Renal cortex interstitium (tissue), 11 donors: Measurements from ENCODE around the gene SLC8A1. TPM values are rescaled to one million over a fixed set of nuclear protein-coding genes. Genes with fewer than 3 reads are reported as not detected.

Source experiments
- DNase-seq, 11 donors: peaks; one replicate each; pipeline ENCODE4 v3.0.0-alpha.2; 2013; ENCODE audit warnings: low read depth in 9 of 11, low spot score in 4 of 11; ENCODE audit errors: extremely low read depth in 1 of 11
- polyA plus RNA-seq, 3 donors: library from polyadenylated mRNA; unstranded; fragments of 120-200 nt; gene quantifications; one replicate each; pipeline ENCODE4 v1.2.1, GENCODE V29; 2013; ENCODE audit not compliant: insufficient read length in 3 of 3

The SLC8A1 gene
- polyA plus RNA-seq, 3 donors: 61.3 to 67.0 (median 63.2) TPM

GRCh38 chr2:40470822-40471813 lies 19.2 kb upstream of the SLC8A1 start:
- no peak for DNase-seq

DNA sequence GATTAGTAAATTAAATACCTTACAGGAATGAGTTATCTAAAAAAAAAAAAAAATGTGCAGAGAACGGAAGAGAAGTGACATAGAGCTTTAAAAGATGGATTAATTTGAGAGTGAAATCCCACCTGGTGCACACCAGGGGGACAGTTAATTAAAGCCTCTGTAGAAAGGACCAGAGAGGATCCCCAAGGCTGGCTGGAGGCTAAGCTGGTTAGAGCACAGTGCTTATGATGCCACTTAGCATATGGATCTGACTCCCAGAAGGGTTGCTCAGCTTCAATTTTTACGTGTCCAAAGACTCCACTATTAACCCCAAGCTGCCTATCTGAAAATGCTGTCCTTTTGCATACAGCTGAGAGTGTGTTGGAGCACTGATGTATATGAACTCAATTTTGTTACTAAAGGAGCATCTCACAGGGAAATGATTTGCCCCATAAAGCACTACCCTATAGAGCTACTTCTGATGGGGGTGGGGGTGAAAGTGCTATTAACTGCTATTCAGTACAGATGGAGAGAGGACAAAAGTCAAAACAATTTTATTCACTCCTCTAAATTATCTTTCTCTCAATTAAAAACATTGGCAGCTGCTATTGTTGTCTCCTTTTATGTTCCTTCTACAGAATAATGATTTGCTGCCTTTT lies 15.2 kb upstream of the SLC8A1 start:
- DNase-seq: no peak

DNA sequence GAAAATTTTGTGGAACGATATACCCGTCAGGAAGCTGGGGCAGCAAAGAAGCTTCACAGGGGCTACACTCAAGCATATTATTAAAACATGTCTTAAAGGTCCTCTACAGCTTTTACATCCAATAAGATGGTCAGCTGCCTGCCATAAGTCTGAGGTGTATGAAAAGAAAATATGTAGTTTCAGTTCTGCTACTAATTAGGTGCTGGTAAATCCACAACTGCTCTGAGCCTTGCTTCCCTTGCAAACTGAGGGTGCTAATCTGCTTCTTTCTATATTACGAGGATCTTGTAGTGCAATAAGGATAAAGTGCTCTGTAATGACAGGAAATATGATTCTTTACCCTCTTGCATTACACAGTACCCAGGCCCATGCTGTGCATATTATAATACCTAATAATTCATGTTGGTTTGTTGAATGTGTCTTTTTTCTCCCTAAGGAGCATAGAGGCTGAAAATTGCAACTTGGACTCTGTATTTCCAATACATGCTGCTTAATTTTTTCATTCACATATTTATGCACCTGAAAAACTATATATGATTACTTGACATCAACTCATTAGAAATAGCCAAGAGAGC lies 14.5 kb upstream of the SLC8A1 start:
- DNase-seq: no peak

- DNase-seq: no peak
Observed at GRCh38 chr2:40463112-40463511, 11.2 kb upstream of the SLC8A1 start.

- DNase-seq: no peak
Observed at GRCh38 chr2:40458271-40458794, 6.4 kb upstream of the SLC8A1 start.

- no peak for DNase-seq
Observed at GRCh38 chr2:40457837-40458236, 5.9 kb upstream of the SLC8A1 start.

DNA sequence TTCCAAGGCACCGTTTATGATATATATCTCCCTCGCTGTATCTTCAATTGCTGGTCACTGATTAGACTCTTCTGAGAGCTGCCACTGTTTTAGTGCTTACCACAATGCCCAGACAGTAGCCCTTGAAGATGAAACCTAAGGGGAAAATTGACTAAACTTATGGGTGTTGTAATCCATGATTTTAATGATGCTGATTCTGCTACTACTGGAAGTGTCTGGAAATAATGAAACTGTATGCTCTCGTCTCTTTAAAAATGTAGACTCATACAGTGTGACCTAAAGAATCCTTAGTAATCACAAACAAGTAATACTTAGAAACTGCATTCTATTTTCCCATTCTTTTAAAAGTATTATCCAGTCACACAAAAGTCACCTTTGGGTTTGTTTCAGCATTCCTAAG lies 5.5 kb upstream of the SLC8A1 start:
- no peak for DNase-seq

DNA sequence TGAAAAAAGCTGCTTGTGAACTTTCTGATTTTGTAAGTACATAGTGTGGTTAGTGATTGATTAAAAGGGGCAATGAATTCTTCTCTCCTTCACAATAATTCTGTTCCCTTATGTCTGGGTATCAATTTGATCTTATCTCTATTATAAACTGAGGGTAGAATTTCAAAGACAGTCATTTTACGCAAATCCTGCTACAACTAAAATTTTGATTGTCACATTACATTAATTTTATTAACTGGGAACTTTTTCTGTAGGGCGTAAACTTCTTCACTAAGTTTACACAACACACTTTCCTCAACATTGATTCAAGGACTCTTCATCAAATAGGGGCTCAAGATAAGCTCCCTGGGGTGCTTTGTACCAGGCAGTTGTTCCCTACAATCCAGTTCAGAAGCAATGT lies 5.0 kb upstream of the SLC8A1 start:
- no peak for DNase-seq

DNA sequence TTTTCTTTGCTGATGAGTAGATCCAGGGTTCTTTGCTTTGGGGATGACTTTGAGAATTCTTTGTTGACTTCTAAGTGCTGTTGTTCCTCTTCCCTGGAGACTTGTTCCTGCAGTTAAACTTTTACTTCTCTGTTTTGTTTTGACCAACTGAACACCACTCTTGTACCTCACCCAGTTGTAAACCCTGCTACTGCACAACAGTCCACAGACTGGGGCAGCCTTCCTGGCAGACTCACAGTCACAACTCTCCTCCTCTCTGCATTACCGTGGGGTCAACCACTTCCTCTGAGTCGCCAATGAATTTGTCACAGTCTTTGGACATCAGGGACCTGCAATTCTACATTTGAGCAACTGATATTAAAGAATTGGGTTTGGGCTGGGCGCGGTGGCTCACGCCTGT lies 3.8 kb upstream of the SLC8A1 start:
- no peak for DNase-seq

GRCh38 chr2:40454321-40454720 lies 2.4 kb upstream of the SLC8A1 start:
- no peak for DNase-seq

- no peak for DNase-seq
Observed at GRCh38 chr2:40452786-40453185, 896 bp upstream of the SLC8A1 start.

DNA sequence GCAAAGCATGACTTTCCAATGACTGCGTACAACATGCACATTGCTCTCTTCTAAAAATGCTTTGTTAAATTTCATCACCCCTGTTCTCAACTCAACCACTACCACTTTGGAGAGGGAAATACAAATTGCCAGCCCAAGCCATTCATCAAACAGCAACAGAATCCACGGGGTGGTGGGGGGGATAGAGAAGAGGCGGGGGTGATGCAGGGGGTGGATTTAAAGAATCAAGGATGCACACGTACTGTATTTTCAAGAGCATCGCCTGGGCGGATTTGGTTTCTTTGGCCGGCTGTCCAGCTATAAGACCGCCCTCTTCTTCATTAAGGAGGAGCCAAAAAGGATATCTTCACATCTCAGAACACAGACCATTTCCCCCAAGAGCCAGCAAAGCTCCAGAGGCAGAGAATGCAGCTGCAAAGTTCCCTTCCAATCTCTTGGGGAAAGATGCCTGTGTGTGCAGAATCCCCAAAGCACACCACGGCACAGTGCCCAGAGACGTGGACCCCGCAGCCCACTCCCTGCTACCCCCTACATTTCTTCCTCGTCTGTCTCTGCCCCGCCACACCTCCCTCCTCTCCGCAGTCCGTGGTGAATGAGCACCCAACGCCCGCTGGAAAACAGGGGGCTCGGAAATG lies 977 bp downstream of the SLC8A1 start:
- DNase-seq: peak in 9 of 11 donors; percentile 49 to 74 (median 65)

DNA sequence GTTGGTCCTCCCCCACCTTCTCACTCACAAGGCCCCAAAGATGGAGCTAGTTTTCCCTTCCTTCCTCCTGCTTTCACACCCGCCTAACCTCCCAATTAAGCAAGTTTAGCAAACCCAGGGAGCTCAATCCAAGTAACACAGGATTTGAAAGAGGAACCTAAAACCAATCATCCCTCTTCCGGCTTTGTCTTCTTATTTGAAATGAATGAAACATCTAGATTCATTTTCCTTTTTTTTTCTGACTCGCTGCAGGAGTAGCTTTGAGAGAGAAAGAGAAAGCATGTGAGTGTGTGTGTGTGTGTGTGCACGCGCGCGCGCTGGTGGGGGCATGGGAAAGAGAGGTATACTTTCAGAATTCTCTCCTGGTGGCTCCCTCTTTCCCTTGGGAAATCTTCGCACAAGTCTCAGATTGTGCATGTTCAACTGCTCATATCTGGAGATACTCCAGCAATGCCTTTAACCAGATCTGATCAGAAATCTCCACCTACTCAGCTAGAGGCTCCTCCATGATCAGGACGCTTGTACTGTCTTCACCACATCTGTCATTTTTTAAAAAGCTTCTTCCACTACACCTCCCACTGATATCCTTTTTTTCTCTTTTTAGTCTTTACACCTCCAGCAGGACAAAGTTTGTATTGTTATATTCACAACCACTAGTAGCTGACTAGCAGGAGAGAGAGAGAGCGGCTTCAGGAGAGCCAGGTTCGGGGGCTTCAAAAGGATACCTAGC lies 1.7 kb downstream of the SLC8A1 start:
- peak in 3 of 11 donors; percentile 17 to 31 (median 26) for DNase-seq

- DNase-seq: no peak
Observed at GRCh38 chr2:40448476-40449079, 3.3 kb downstream of the SLC8A1 start.

DNA sequence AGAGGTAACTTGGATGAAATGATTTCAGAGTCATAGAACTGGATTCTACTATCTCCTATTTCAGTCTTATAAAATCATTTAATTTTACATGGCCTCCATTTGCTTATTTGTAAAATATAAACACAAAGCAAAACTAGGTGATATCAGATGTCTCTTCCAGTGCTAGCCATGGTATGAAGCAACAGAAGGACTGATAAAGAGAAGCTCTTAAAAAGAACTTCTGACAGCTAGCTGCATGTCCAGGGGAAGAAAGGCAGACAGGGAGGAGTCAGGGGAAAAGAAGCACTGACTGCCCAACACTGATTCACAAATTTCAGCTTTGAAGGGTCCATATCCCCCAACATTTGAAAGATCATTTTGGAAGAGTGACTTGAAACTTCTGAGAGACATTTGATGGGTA lies 6.4 kb downstream of the SLC8A1 start:
- DNase-seq: no peak

- no peak for DNase-seq
Observed at GRCh38 chr2:40440835-40441234, 11.1 kb downstream of the SLC8A1 start.

GRCh38 chr2:40439473-40439872 lies 12.4 kb downstream of the SLC8A1 start:
- no peak for DNase-seq

GRCh38 chr2:40436093-40436475 lies 15.8 kb downstream of the SLC8A1 start:
- no peak for DNase-seq
